Measurements from ENCODE around the gene JAM3. TPM values are rescaled to one million over a fixed set of nuclear protein-coding genes. Genes with fewer than 3 reads are reported as not detected.

The JAM3 gene
- total and polyA plus RNA-seq, 2 donors (not counting 3 experiments of a cell fraction or from before 2014, with no cell fraction given): 78.8 to 137 TPM

GRCh38 chr11:134199531-134199930 is 130.7 kb downstream of the JAM3 start:
- Histone ChIP-seq H3K27me3 (ENCODE audit: control insufficient read depth in 2 of 2, insufficient read depth in 2 of 2, low read length in 2 of 2) (no peaks in the 10 kb centered on the region), H3K4me2 (ENCODE audit: insufficient read depth, low read length) (no peak overlapping the region), H2AFZ (ENCODE audit: low read depth, low read length) (no peak overlapping the region), H3K36me3 (ENCODE audit: control insufficient read depth in 2 of 2, extremely low read depth in 1 of 2, insufficient read depth in 2 of 2, low read length in 2 of 2) (peaks cover 0 to 8% of the 10 kb centered on the region in 2 experiments), H3K79me2 (ENCODE audit: control insufficient read depth, insufficient read depth, low read length) (no peaks in the 10 kb centered on the region), H3K9ac (replicated peaks; ENCODE audit: extremely low read depth, insufficient read depth, low read length) (no peak overlapping the region), H3K9me3 (replicated peaks; ENCODE audit: control insufficient read depth, insufficient read depth, low read length) (no peaks in the 10 kb centered on the region), H3K4me3 (replicated peaks in 1 of 3; ENCODE audit: insufficient read depth in 1 of 3, low read depth in 1 of 3, low read length in 3 of 3) (no peak overlapping the region), H3K4me1 (ENCODE audit: control insufficient read depth, extremely low read depth, insufficient read depth, low read length) (no peaks in the 10 kb centered on the region), H4K20me1 (replicated peaks; ENCODE audit: control insufficient read depth, extremely low read depth, insufficient read depth, low read length) (no peaks in the 10 kb centered on the region), H3K27ac (ENCODE audit: insufficient read depth, low read depth, low read length) (no peak overlapping the region), H3K9me1 (replicated peaks; ENCODE audit: control insufficient read depth, extremely low read depth, insufficient read depth, low read length) (no peaks in the 10 kb centered on the region)
- ChIA-PET CTCF (interaction anchor here (0.8 to 1.4 kb wide), 3 partner anchors 9 to 12 kb away, joined by 3 to 4 read pairs (median 4); no protein-coding TSS in a partner anchor), POLR2A (interaction anchor here (0.5 kb wide), 1 partner anchor 12 kb away, joined by 3 read pairs; no protein-coding TSS in a partner anchor)
- TF ChIP-seq FOS (IDR thresholded peaks at IDR 0.05; ENCODE audit: borderline replicate concordance, insufficient read depth, low read length) (no peak), POLR2A (IDR thresholded peaks at IDR 0.05; ENCODE audit: low read depth, low read length) (no peak), POLR2AphosphoS5 (IDR thresholded peaks at IDR 0.05; ENCODE audit: insufficient read depth, low read depth, low read length) (no peak), JUN (IDR thresholded peaks at IDR 0.05; ENCODE audit: borderline replicate concordance, insufficient read depth, insufficient read length, low read depth) (no peak), MAX (IDR thresholded peaks at IDR 0.05; ENCODE audit: insufficient read depth, insufficient read length) (no peak), MYC (IDR thresholded peaks at IDR 0.05; ENCODE audit: low read depth, low read length) (no peak), GATA2 (IDR thresholded peaks at IDR 0.05; ENCODE audit: insufficient read depth, insufficient read length, low read depth, low read length) (no peak), EZH2 (IDR thresholded peaks at IDR 0.05; ENCODE audit: borderline replicate concordance, low read depth, low read length, severe bottlenecking) (no peak)
- TF ChIP-seq, protein P1, sequence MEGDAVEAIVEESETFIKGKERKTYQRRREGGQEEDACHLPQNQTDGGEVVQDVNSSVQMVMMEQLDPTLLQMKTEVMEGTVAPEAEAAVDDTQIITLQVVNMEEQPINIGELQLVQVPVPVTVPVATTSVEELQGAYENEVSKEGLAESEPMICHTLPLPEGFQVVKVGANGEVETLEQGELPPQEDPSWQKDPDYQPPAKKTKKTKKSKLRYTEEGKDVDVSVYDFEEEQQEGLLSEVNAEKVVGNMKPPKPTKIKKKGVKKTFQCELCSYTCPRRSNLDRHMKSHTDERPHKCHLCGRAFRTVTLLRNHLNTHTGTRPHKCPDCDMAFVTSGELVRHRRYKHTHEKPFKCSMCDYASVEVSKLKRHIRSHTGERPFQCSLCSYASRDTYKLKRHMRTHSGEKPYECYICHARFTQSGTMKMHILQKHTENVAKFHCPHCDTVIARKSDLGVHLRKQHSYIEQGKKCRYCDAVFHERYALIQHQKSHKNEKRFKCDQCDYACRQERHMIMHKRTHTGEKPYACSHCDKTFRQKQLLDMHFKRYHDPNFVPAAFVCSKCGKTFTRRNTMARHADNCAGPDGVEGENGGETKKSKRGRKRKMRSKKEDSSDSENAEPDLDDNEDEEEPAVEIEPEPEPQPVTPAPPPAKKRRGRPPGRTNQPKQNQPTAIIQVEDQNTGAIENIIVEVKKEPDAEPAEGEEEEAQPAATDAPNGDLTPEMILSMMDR (IDR thresholded peaks at IDR 0.05; ENCODE audit: extremely low read depth in 1 of 2, insufficient read depth in 1 of 2, low read depth in 1 of 2, low read length in 2 of 2): no peak
- intact Hi-C loops (cut with micrococcal nuclease) (no loop called here), dilution Hi-C loops (cut with MboI; ENCODE audit: extremely low pct_ligation_motif_present, low sequenced_read_pairs) (no loop called here)
- FAIRE-seq: no peak
- BruUV-seq (replicated peaks): no TSS peak
- no peak for DNase-seq (ENCODE audit: low read depth, low spot score)
